Endothelial cell of umbilical vein (primary cell): ENCODE measurements around the gene SLC25A45. TPM values are rescaled to one million over a fixed set of nuclear protein-coding genes. Genes with fewer than 3 reads are reported as not detected.

Experiments
- BruUV-seq: library from RNA; stranded (reverse); fragments of 400-500 nt; replicated peaks from 2 replicates; lab custom pipeline; 2021; lab: Mats Ljungman, UMichigan
- CTCF ChIA-PET: fragments of 300-600, 350-600 bp; sonication (Branson Sonifier 250); formaldehyde crosslinking; loops from one replicate; lab custom pipeline; 2021; ENCODE audit warnings: antibody characterized with exemption, inconsistent platforms; lab: Charles Lee
- POLR2A ChIA-PET: fragments of 300-600, 350-600 bp; sonication (Branson Sonifier 250); formaldehyde crosslinking; loops from one replicate; lab custom pipeline; 2021; ENCODE audit warnings: antibody characterized with exemption, inconsistent platforms; lab: Charles Lee
- DNase-seq: peaks from one replicate; pipeline ENCODE4 v3.0.0-alpha.2; 2011; ENCODE audit warnings: low read depth, low spot score
- FAIRE-seq: peaks from 2 replicates; lab custom pipeline; 2011; peaks lifted over from hg19 to GRCh38; lab: Jason Lieb, UNC
- H2AFZ ChIP-seq: 2 replicates; pipeline ENCODE4 v1.6.0; 2012; ENCODE audit warnings: low read depth, low read length, control low read depth, inconsistent platforms
- H3K27ac ChIP-seq: 2 replicates; pipeline ENCODE4 v1.5.1; 2011; ENCODE audit warnings: low read depth, mild to moderate bottlenecking, control low read depth, low read length, moderate library complexity; ENCODE audit not compliant: insufficient read depth
- H3K27me3 ChIP-seq, 2 experiments: 2 replicates each; pipeline versions ENCODE4 v1.6.0 to v1.6.1; 2011; ENCODE audit warnings: low read length in 2 of 2, mixed read lengths in 1 of 2; ENCODE audit not compliant: control insufficient read depth in 2 of 2, insufficient read depth in 2 of 2
- H3K36me3 ChIP-seq, 2 experiments: 2 replicates in 1 of 2; 3 replicates in 1 of 2; pipeline ENCODE4 v1.5.1; 2011; ENCODE audit warnings: low read length in 2 of 2, mild to moderate bottlenecking in 1 of 2, moderate library complexity in 1 of 2; ENCODE audit not compliant: control insufficient read depth in 2 of 2, insufficient read depth in 2 of 2; ENCODE audit errors: extremely low read depth in 1 of 2
- H3K4me1 ChIP-seq: 3 replicates; pipeline ENCODE4 v1.5.1; 2011; ENCODE audit warnings: mild to moderate bottlenecking, low read length; ENCODE audit not compliant: control insufficient read depth, insufficient read depth; ENCODE audit errors: extremely low read depth
- H3K4me2 ChIP-seq: 2 replicates; pipeline ENCODE4 v1.6.1; 2011; ENCODE audit warnings: low read length, control low read depth, mixed read lengths; ENCODE audit not compliant: insufficient read depth
- H3K4me3 ChIP-seq, 3 experiments: fragments of 200-600 bp in 1 of 3; sonication (generic), shearing (Covaris generic) in 1 of 3; replicated peaks in 1 of 3; 2 replicates each; pipeline ENCODE4 v1.5.1; 2011 to 2016; ENCODE audit warnings: control low read depth in 3 of 3, low read length in 3 of 3, mild to moderate bottlenecking in 2 of 3, inconsistent platforms in 1 of 3, low read depth in 1 of 3, moderate library complexity in 1 of 3; ENCODE audit not compliant: insufficient read depth in 1 of 3
- H3K79me2 ChIP-seq: 2 replicates; pipeline ENCODE4 v1.6.0; 2012; ENCODE audit warnings: low read length, inconsistent platforms; ENCODE audit not compliant: control insufficient read depth, insufficient read depth
- H3K9ac ChIP-seq: replicated peaks from 2 replicates; pipeline ENCODE3; 2011; ENCODE audit warnings: low read length, control low read depth; ENCODE audit not compliant: insufficient read depth; ENCODE audit errors: extremely low read depth
- H3K9me1 ChIP-seq: replicated peaks from 3 replicates; pipeline ENCODE4 v1.6.0; 2011; ENCODE audit warnings: mild to moderate bottlenecking, low read length; ENCODE audit not compliant: control insufficient read depth, insufficient read depth; ENCODE audit errors: extremely low read depth
- H3K9me3 ChIP-seq: replicated peaks from 2 replicates; pipeline ENCODE4 v1.5.1; 2012; ENCODE audit warnings: low read length, inconsistent platforms; ENCODE audit not compliant: control insufficient read depth, insufficient read depth
- H4K20me1 ChIP-seq: replicated peaks from 2 replicates; pipeline ENCODE3; 2011; ENCODE audit warnings: mild to moderate bottlenecking, low read length; ENCODE audit not compliant: control insufficient read depth, insufficient read depth; ENCODE audit errors: extremely low read depth
- CTCF ChIP-seq, 2 donors: IDR thresholded peaks; 1 replicate in 1 of 2; 2 replicates in 1 of 2; pipeline ENCODE4 v1.5.1; 2011; ENCODE audit warnings: low read length in 2 of 2, mild to moderate bottlenecking in 2 of 2, moderate library complexity in 2 of 2, control low read depth in 1 of 2, inconsistent platforms in 1 of 2, low read depth in 1 of 2; ENCODE audit not compliant: insufficient read depth in 1 of 2; ENCODE audit errors: extremely low read depth in 1 of 2
- POLR2AphosphoS5 ChIP-seq: IDR thresholded peaks from 2 replicates; pipeline ENCODE4 v1.6.1; 2012; ENCODE audit warnings: low read depth, mild to moderate bottlenecking, control low read depth, low read length, moderate library complexity; ENCODE audit not compliant: insufficient read depth
- dilution Hi-C: fragments of 300-500 bp; cut with MboI; formaldehyde crosslinking; loops from one replicate; pipeline ENCODE4 v1.15.0; 2019; ENCODE audit warnings: low sequenced_read_pairs; ENCODE audit not compliant: extremely low pct_ligation_motif_present
- intact Hi-C: fragments of 100-400 bp; cut with micrococcal nuclease; formaldehyde crosslinking; loops from one replicate; pipeline ENCODE4 v1.10.0; 2022
- polyA plus RNA-seq, 4 experiments: library from polyadenylated mRNA; depleted of rRNA in 3 of 4; stranded (reverse) in 3 of 4; unstranded in 1 of 4; fragments of >200 nt; gene quantifications; 2 replicates each; pipeline versions ENCODE4 v1.2.1 to v1.2.3, GENCODE V29; 2011 to 2012; ENCODE audit warnings: missing spikeins in 1 of 4
- total RNA-seq: library from RNA; stranded (reverse); gene quantifications from 2 replicates; pipeline ENCODE4 v1.2.3, GENCODE V29; 2021

Gene SLC25A45
- total and polyA plus RNA-seq, 2 donors (not counting 3 experiments of a cell fraction or from before 2014, with no cell fraction given), result 1.2 to 3.1 TPM

GRCh38 chr11:65428578-65429067 lies 46.2 kb upstream of the SLC25A45 start:
- CTCF ChIA-PET, result interaction anchor here (0.6 to 1.9 kb wide), 3 partner anchors 9 to 82 kb away, joined by 3 to 7 read pairs (median 3); no protein-coding TSS in a partner anchor
- no TSS peak for BruUV-seq
- peak; percentile 37 for TF ChIP-seq POLR2AphosphoS5
- TF ChIP-seq CTCF (IDR thresholded peaks at IDR 0.05; ENCODE audit: extremely low read depth in 1 of 2, insufficient read depth in 1 of 2, low read depth in 1 of 2, low read length in 2 of 2), result no peak
- H3K4me3 ChIP-seq, result peak overlapping the region in 2 of 3 experiments; percentile 67 to 95
- H3K36me3 ChIP-seq, result peaks cover 4 to 8% of the 10 kb centered on the region in 2 experiments
- H3K4me1 ChIP-seq, result peaks cover 36% of the 10 kb centered on the region
- H3K79me2 ChIP-seq, result peaks cover 98% of the 10 kb centered on the region
- H3K27ac ChIP-seq, result peak overlapping the region; percentile 45
- H3K9me1 ChIP-seq, result no peaks in the 10 kb centered on the region
- peaks cover 10% of the 10 kb centered on the region for H4K20me1 ChIP-seq
- peak overlapping the region; percentile 98 for H3K9ac ChIP-seq
- DNase-seq (no peak), FAIRE-seq (no peak)
- dilution Hi-C loops (no loop called here), intact Hi-C loops (loop anchor here (2.0 kb wide), 1 partner anchor 78 kb away; no protein-coding TSS in a partner anchor)
- POLR2A ChIA-PET, result interaction anchor here (0.6 to 2.5 kb wide), 4 partner anchors 9 to 79 kb away, joined by 3 to 23 read pairs (median 6); partner anchors contain the start of gene MALAT1
- no peaks in the 10 kb centered on the region for H3K9me3 ChIP-seq
- peak overlapping the region; percentile 91 for H3K4me2 ChIP-seq
- no peaks in the 10 kb centered on the region for H3K27me3 ChIP-seq
- no peak overlapping the region for H2AFZ ChIP-seq
